ENCODE data around the gene RAVER1.

GRCh38 chr19:10292206-10292788 is 41.0 kb downstream of the RAVER1 start:
- TF ChIP-seq, protein P1, sequence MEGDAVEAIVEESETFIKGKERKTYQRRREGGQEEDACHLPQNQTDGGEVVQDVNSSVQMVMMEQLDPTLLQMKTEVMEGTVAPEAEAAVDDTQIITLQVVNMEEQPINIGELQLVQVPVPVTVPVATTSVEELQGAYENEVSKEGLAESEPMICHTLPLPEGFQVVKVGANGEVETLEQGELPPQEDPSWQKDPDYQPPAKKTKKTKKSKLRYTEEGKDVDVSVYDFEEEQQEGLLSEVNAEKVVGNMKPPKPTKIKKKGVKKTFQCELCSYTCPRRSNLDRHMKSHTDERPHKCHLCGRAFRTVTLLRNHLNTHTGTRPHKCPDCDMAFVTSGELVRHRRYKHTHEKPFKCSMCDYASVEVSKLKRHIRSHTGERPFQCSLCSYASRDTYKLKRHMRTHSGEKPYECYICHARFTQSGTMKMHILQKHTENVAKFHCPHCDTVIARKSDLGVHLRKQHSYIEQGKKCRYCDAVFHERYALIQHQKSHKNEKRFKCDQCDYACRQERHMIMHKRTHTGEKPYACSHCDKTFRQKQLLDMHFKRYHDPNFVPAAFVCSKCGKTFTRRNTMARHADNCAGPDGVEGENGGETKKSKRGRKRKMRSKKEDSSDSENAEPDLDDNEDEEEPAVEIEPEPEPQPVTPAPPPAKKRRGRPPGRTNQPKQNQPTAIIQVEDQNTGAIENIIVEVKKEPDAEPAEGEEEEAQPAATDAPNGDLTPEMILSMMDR (IDR thresholded peaks at IDR 0.05), result no peak
- TF ChIP-seq POLR2A (IDR thresholded peaks at IDR 0.05), result no peak
